Body of pancreas (tissue), 4 donors: Measurements from ENCODE around the gene SHF.

Experiments
- CTCF ChIP-seq, 7 experiments: fragments of 450-650 bp in 4 of 7; fragments of 200-600 bp in 3 of 7; sonication (generic) in 3 of 7; IDR thresholded peaks; one replicate each; pipeline ENCODE4 v1.5.1; 2016 to 2019; ENCODE audit warnings: antibody characterized with exemption in 7 of 7
- POLR2A ChIP-seq, 3 donors: fragments of 450-650 bp; IDR thresholded peaks; one replicate each; pipeline ENCODE4 v1.6.1; 2016; ENCODE audit warnings: antibody characterized with exemption in 3 of 3, mild to moderate bottlenecking in 2 of 3

- no peak for TF ChIP-seq POLR2A (IDR thresholded peaks at IDR 0.05)
- no peak for TF ChIP-seq CTCF (IDR thresholded peaks at IDR 0.05)
Observed at GRCh38 chr15:45146405-45146804, 41.4 kb downstream of the SHF start.
